ENCODE data around the gene FAF1. TPM values are rescaled to one million over a fixed set of nuclear protein-coding genes. Genes with fewer than 3 reads are reported as not detected.

Gene FAF1
- total and polyA plus RNA-seq, 9 of the 15 experiments (the other 6 are each of a cell fraction or from before 2014, with no cell fraction given) = 48.7 to 225 (median 118) TPM

DNA sequence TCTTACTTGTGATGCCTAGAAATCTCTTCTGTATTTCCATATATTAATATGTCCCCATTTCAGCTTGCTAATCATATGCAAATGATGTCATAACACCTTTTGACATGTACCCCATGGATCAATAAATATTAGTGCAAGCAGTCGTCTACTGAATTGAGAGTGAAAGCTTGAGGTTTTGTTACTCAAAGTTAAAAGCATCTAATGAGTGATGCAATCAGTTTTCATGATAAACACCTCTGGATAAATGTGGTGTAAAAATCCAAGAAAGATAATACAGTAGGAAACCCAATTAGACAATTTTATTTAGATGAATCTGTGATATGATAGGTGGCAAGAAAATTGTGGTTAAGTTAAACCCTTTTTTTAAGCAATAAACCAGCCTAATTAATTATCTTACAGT is 395.6 kb downstream of the FAF1 start:
- Histone ChIP-seq H3K4me2 (ENCODE audit: insufficient read depth, low read length) (no peak overlapping the region), H3K4me1 (replicated peaks in 1 of 2; ENCODE audit: control insufficient read depth in 2 of 2, insufficient read depth in 2 of 2, low read length in 2 of 2) (no peaks in the 10 kb centered on the region), H3K27ac (ENCODE audit: extremely low read depth, low read depth, low read length) (no peak overlapping the region), H3K9me3 (replicated peaks; ENCODE audit: control insufficient read depth, insufficient read depth, low read depth, low read length) (no peaks in the 10 kb centered on the region), H3K9ac (ENCODE audit: insufficient read depth in 1 of 2, low read depth in 2 of 2, low read length in 2 of 2) (no peak overlapping the region), H3K27me3 (ENCODE audit: control insufficient read depth in 2 of 2, insufficient read depth in 2 of 2, low read length in 2 of 2) (no peaks in the 10 kb centered on the region), H3K36me3 (ENCODE audit: control insufficient read depth, insufficient read depth, low read length) (peaks cover 83% of the 10 kb centered on the region), H3K4me3 (no peak overlapping the region), H2AFZ (ENCODE audit: low read depth, low read length) (no peak overlapping the region), H4K20me1 (replicated peaks; ENCODE audit: control insufficient read depth, insufficient read depth, low read length) (no peaks in the 10 kb centered on the region), H3K79me2 (ENCODE audit: control insufficient read depth, insufficient read depth, low read length) (no peaks in the 10 kb centered on the region), H3K9me1 (ENCODE audit: control insufficient read depth, insufficient read depth, low read length) (no peaks in the 10 kb centered on the region)
- 100% methylated on average over 1 of the region's 1 CpG for WGBS (ENCODE audit: insufficient coverage, low coverage, missing lambda C conversion rate)
- FAIRE-seq = no peak
- ATAC-seq = no peak
- no TSS peak for BruUV-seq (replicated peaks)
- DNase-seq (ENCODE audit: extremely low read depth in 1 of 4, low spot score in 3 of 4) = no peak
- in situ Hi-C loops (cut with MboI) (no loop called here), intact Hi-C loops (cut with micrococcal nuclease) (no loop called here)
- POLR2A ChIA-PET = interaction anchor here (1.4 kb wide), 1 partner anchor 10 kb away, joined by 4 read pairs; no protein-coding TSS in a partner anchor
- CTCF ChIA-PET (ENCODE audit: low intra/inter-chr PET ratio) = no interaction called here
- TF ChIP-seq, protein P1, sequence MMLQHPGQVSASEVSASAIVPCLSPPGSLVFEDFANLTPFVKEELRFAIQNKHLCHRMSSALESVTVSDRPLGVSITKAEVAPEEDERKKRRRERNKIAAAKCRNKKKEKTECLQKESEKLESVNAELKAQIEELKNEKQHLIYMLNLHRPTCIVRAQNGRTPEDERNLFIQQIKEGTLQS (IDR thresholded peaks at IDR 0.05) = peak; percentile 61
- TF ChIP-seq, protein P1 (CRISPR knock-in tag; conservative IDR thresholded peaks at IDR 0.05) = no peak
- TF ChIP-seq, protein P2, sequence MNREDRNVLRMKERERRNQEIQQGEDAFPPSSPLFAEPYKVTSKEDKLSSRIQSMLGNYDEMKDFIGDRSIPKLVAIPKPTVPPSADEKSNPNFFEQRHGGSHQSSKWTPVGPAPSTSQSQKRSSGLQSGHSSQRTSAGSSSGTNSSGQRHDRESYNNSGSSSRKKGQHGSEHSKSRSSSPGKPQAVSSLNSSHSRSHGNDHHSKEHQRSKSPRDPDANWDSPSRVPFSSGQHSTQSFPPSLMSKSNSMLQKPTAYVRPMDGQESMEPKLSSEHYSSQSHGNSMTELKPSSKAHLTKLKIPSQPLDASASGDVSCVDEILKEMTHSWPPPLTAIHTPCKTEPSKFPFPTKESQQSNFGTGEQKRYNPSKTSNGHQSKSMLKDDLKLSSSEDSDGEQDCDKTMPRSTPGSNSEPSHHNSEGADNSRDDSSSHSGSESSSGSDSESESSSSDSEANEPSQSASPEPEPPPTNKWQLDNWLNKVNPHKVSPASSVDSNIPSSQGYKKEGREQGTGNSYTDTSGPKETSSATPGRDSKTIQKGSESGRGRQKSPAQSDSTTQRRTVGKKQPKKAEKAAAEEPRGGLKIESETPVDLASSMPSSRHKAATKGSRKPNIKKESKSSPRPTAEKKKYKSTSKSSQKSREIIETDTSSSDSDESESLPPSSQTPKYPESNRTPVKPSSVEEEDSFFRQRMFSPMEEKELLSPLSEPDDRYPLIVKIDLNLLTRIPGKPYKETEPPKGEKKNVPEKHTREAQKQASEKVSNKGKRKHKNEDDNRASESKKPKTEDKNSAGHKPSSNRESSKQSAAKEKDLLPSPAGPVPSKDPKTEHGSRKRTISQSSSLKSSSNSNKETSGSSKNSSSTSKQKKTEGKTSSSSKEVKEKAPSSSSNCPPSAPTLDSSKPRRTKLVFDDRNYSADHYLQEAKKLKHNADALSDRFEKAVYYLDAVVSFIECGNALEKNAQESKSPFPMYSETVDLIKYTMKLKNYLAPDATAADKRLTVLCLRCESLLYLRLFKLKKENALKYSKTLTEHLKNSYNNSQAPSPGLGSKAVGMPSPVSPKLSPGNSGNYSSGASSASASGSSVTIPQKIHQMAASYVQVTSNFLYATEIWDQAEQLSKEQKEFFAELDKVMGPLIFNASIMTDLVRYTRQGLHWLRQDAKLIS (CRISPR knock-in tag; IDR thresholded peaks at IDR 0.05) = no peak
- TF ChIP-seq, protein P3, sequence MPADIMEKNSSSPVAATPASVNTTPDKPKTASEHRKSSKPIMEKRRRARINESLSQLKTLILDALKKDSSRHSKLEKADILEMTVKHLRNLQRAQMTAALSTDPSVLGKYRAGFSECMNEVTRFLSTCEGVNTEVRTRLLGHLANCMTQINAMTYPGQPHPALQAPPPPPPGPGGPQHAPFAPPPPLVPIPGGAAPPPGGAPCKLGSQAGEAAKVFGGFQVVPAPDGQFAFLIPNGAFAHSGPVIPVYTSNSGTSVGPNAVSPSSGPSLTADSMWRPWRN (IDR thresholded peaks at IDR 0.05; ENCODE audit: low read depth) = no peak
- no peak for TF ChIP-seq ZNF24 (IDR thresholded peaks at IDR 0.05)
- TF ChIP-seq, protein P4, sequence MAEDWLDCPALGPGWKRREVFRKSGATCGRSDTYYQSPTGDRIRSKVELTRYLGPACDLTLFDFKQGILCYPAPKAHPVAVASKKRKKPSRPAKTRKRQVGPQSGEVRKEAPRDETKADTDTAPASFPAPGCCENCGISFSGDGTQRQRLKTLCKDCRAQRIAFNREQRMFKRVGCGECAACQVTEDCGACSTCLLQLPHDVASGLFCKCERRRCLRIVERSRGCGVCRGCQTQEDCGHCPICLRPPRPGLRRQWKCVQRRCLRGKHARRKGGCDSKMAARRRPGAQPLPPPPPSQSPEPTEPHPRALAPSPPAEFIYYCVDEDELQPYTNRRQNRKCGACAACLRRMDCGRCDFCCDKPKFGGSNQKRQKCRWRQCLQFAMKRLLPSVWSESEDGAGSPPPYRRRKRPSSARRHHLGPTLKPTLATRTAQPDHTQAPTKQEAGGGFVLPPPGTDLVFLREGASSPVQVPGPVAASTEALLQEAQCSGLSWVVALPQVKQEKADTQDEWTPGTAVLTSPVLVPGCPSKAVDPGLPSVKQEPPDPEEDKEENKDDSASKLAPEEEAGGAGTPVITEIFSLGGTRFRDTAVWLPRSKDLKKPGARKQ (CRISPR knock-in tag; IDR thresholded peaks at IDR 0.05) = no peak
- TF ChIP-seq GATAD2B (IDR thresholded peaks at IDR 0.05; ENCODE audit: borderline replicate concordance) = no peak
- TF ChIP-seq, protein P5, sequence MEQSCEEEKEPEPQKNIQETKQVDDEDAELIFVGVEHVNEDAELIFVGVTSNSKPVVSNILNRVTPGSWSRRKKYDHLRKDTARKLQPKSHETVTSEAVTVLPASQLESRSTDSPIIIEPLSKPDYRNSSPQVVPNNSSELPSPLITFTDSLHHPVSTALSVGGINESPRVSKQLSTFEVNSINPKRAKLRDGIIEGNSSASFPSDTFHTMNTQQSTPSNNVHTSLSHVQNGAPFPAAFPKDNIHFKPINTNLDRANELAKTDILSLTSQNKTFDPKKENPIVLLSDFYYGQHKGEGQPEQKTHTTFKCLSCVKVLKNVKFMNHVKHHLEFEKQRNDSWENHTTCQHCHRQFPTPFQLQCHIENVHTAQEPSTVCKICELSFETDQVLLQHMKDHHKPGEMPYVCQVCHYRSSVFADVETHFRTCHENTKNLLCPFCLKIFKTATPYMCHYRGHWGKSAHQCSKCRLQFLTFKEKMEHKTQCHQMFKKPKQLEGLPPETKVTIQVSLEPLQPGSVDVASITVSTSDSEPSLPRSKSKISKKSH (CRISPR knock-in tag; IDR thresholded peaks at IDR 0.05) = no peak
- TF ChIP-seq, protein P6, sequence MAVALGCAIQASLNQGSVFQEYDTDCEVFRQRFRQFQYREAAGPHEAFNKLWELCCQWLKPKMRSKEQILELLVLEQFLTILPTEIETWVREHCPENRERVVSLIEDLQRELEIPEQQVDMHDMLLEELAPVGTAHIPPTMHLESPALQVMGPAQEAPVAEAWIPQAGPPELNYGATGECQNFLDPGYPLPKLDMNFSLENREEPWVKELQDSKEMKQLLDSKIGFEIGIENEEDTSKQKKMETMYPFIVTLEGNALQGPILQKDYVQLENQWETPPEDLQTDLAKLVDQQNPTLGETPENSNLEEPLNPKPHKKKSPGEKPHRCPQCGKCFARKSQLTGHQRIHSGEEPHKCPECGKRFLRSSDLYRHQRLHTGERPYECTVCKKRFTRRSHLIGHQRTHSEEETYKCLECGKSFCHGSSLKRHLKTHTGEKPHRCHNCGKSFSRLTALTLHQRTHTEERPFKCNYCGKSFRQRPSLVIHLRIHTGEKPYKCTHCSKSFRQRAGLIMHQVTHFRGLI (CRISPR knock-in tag; IDR thresholded peaks at IDR 0.05) = no peak
- TF ChIP-seq MEIS2 (IDR thresholded peaks at IDR 0.05; ENCODE audit: partially characterized antibody) = no peak
- TF ChIP-seq, protein P7, sequence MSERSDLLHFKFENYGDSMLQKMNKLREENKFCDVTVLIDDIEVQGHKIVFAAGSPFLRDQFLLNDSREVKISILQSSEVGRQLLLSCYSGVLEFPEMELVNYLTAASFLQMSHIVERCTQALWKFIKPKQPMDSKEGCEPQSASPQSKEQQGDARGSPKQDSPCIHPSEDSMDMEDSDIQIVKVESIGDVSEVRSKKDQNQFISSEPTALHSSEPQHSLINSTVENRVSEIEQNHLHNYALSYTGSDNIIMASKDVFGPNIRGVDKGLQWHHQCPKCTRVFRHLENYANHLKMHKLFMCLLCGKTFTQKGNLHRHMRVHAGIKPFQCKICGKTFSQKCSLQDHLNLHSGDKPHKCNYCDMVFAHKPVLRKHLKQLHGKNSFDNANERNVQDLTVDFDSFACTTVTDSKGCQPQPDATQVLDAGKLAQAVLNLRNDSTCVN (CRISPR knock-in tag; IDR thresholded peaks at IDR 0.05) = no peak

Measured in K562 (cell line).